ENCODE measurements around the gene ADGRL1.

GRCh38 chr19:14117668-14118164, 88.3 kb downstream of the ADGRL1 start, which contains the start of gene PRKACA:
- TF ChIP-seq CTCF (conservative IDR thresholded peaks at IDR 0.05 in 1 of 2, IDR thresholded peaks at IDR 0.05 in 1 of 2; ENCODE audit: extremely low read depth in 1 of 2, insufficient read depth in 1 of 2, low read depth in 1 of 2, low read length in 2 of 2) (no peak), EZH2 (IDR thresholded peaks at IDR 0.05; ENCODE audit: borderline replicate concordance, low read length) (no peak)

Measured in mammary epithelial cell (primary cell).